LNCaP clone FGC (cell line): ENCODE data around the gene MPST.

Experiments
- DNase-seq: peaks from one replicate; pipeline ENCODE4 v3.0.0-alpha.2; 2011; ENCODE audit warnings: low read depth
- H3K4me3 ChIP-seq: 2 replicates; pipeline ENCODE4 v1.5.1; 2011; ENCODE audit warnings: mild to moderate bottlenecking, low read depth, low read length, control low read depth
- CTCF ChIP-seq: IDR thresholded peaks from 2 replicates; pipeline ENCODE4 v1.5.1; 2012; ENCODE audit warnings: mild to moderate bottlenecking; ENCODE audit not compliant: control insufficient read depth, insufficient read depth; ENCODE audit errors: extremely low read depth

Gene MPST

DNA sequence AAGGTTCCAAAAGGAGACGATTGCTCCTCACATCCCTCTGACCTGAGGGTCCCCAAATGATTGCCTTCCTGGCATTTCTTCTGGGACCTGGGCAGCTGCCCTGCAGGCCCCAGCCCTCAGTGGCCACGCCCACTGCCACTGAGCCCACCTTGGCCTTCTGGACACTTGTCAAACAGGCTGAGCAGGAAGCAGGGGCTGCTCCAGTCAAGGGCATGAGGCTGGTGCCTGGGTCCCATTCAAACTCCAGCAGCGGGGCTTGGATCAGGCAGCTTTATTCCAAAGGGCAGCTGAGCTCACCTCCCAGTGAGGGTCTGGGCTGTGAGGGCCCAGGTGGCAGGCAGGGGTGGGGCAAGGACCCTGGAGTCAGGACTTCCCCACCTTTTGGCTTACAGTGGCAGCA is 45.6 kb downstream of the MPST start:
- no peak for DNase-seq
- H3K4me3 ChIP-seq: no peak overlapping the region
- no peak for TF ChIP-seq CTCF

DNA sequence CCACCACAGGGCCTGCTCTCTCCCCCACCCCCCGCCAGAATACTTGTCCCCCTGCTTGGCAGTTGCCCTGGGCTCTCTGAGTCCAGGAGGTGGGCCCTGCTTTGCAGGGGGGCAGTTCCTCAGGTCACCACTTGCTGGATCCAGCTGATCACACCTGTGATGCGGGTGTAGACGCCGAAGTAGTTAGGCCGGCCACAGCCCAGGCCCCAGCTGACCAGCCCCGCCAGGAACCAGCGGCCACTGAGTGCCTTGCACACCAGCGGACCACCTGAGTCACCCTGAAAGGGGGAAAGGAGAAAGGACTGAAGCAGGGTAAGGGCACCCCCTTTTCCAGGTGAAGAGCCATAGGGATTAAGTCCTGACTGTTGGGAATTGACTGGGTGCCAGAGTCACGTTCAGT is 46.4 kb downstream of the MPST start:
- no peak for DNase-seq
- no peak overlapping the region for H3K4me3 ChIP-seq
- TF ChIP-seq CTCF: no peak

GRCh38 chr22:37067428-37067827 is 47.9 kb downstream of the MPST start:
- H3K4me3 ChIP-seq: no peak overlapping the region
- DNase-seq: no peak
- no peak for TF ChIP-seq CTCF

GRCh38 chr22:37068859-37069258 is 49.3 kb downstream of the MPST start:
- DNase-seq: no peak
- TF ChIP-seq CTCF: no peak
- H3K4me3 ChIP-seq: no peak overlapping the region

DNA sequence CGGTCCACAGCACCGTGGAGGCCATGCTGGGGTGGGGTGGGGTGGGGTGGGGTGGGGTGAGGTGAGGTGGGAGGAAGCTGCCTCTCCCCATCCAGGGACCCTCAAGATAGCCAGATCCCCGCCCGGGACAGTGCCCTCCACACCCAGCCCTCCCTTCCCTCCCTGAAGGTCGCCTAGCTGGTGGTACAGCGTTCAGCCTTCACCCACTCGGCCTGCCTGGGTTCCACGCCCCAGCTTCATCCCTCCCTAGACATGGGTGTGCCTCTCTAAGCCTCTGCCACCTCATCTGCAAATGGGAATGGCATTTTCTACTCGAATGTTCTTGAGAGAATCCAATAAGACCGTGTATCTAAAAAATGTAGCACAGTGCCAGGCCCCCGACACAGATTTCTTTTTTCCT is 49.8 kb downstream of the MPST start:
- no peak overlapping the region for H3K4me3 ChIP-seq
- no peak for TF ChIP-seq CTCF
- no peak for DNase-seq

- H3K4me3 ChIP-seq: no peak overlapping the region
- no peak for TF ChIP-seq CTCF
- no peak for DNase-seq
Observed at GRCh38 chr22:37069719-37070118, 50.2 kb downstream of the MPST start.

GRCh38 chr22:37070334-37070733 is 50.8 kb downstream of the MPST start:
- H3K4me3 ChIP-seq: no peak overlapping the region
- no peak for TF ChIP-seq CTCF
- no peak for DNase-seq
